ENCODE data around the gene GPI.
A peak's percentile ranks its signal among the peaks of the same experiment; 100 is the strongest.
"Not testable (repeated sequence)": the region's sequence is repeated elsewhere in the genome, so short reads cannot be mapped to it uniquely, and the experiment has no call there.

The GPI gene

GRCh38 chr19:34393629-34394028 lies 28.6 kb downstream of the GPI start:
- FAIRE-seq (no peak), DNase-seq (ENCODE audit: extremely low spot score, insufficient read length, low read depth) (no peak)

- DNase-seq (ENCODE audit: extremely low spot score, insufficient read length, low read depth) (no peak), FAIRE-seq (no peak)
These were observed 32.9 kb downstream of the GPI start for GRCh38 chr19:34397853-34398252.

DNA sequence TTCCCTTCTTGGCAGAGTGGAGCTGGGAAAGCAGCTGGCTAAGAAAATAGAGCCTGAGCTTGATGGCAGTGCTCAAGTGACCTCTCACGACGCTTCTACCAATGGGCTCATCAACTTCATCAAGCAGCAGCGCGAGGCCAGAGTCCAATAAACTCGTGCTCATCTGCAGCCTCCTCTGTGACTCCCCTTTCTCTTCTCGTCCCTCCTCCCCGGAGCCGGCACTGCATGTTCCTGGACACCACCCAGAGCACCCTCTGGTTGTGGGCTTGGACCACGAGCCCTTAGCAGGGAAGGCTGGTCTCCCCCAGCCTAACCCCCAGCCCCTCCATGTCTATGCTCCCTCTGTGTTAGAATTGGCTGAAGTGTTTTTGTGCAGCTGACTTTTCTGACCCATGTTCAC lies 34.9 kb downstream of the GPI start:
- no peak for DNase-seq (ENCODE audit: extremely low spot score, insufficient read length, low read depth)
- FAIRE-seq, result no peak

DNA sequence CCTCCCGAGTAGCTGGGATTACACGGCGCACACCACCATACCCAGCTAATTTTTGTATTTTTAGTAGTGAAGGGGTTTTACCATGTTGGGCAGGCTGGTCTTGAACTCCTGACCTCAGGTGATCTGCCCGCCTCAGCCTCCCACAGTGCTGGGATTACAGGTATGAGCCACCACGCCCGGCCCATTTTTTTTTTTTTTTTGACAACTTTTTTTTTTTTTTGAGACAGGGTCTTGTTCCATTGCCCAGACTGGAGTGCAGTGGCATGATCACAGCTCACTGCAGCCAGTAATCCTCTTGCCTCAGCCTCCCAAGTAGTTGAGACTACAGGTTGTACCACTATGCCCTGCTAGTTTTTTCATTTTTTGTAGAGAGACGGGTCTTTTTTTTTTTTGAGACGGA lies 35.8 kb downstream of the GPI start:
- not testable (repeated sequence) for DNase-seq (ENCODE audit: extremely low spot score, insufficient read length, low read depth); FAIRE-seq

GRCh38 chr19:34402074-34402600 lies 37.1 kb downstream of the GPI start:
- DNase-seq (ENCODE audit: extremely low spot score, insufficient read length, low read depth) (no peak), FAIRE-seq (no peak)

GRCh38 chr19:34403784-34404108 lies 38.8 kb downstream of the GPI start:
- DNase-seq (ENCODE audit: extremely low spot score, insufficient read length, low read depth), result no peak
- FAIRE-seq, result no peak

DNA sequence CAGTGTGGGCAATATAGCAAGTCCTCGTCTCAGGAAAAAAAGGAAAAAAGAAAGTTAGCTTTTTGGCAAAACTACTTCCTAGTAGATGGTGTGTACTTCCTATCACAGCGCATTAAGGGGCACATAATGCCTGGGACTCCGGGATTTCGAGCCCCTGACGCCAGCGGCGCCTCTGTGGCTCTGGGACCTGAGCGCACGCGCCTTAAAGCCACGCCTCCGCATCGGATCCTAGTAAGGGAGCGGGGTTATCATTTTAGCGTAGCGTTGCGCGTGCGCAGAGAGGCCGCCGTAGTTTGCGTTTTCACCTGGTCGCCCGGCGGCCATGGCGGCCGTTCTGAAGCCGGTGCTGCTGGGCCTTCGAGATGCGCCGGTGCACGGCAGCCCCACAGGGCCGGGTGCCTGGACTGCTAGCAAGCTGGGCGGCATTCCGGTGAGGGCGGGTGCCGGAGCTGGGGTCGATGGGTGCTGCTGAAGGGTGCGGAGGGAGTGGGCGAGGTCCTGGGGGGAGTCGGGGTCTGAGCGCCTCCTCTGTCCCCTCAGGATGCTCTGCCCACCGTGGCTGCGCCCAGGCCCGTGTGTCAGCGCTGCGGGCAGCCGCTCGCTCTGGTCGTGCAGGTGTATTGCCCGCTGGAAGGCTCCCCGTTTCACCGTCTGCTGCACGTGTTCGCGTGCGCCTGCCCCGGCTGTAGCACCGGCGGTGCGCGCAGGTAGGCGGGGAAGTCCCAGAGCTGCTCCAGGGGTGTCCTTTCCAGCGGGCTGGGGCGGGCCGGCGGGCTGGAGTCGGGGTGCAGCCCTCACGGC lies 39.3 kb downstream of the GPI start, which contains the start of gene PDCD2L:
Gene PDCD2L (plus strand): TSS at position 291 of the 801 bp plus-strand sequence. CDS start 32 bp downstream, at position 323.
- DNase-seq (ENCODE audit: extremely low spot score, insufficient read length, low read depth) (peak; percentile 91), FAIRE-seq (peak; percentile 95)

DNA sequence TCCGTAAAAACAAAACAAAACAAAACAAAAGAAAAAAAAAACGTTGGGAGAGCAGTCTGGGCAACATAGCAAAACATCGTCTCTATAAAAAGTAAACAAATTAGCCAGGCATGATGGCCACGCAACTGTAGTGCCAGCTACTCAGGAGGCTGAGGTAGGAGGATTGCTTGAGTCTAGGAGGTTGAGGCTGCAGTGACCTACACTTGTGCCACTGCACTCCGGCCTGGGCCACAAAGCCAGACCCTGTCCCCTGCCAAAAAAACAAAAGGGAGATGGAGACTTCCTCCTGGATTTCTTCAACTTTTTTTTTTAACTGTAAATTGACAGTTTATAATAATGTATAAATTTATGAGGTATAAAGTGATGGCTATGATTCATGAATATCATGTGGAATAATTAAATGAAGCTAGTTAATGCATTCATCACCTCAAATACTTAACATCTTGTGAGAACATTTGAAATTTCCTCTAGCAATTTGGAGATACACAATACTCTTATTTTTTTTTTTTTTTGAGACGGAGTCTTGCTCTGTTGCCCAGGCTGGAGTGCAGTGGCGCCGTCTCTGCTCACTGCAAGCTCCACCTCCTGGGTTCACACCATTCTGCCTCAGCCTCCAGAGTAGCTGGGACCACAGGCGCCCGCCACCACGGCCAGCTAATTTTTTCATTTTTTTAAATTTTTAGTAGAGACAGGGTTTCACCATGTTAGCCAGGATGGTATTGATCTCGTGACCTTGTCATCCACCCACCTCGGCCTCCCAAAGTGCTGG lies 41.1 kb downstream of the GPI start:
- DNase-seq (ENCODE audit: extremely low spot score, insufficient read length, low read depth), result no peak
- FAIRE-seq, result no peak

DNA sequence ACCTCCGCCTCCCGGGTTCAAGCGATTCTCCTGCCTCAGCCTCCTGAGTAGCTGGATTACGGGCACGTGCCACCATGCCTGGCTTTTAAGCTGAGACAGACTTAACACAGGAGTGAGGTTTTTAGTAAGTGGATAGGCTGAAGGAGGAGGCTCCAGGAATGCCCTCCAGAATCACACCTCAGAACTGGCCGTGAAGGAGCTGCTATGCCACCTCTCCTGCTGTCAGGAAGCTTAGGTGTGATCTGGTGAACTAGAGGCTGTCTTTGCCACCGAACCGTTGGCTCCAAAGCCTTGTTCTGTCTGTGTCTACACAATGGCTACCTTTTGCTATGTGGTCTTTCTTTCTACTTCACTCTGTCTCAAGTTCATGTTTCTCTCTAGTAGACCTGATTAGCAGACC lies 43.4 kb downstream of the GPI start:
- no peak for DNase-seq (ENCODE audit: extremely low spot score, insufficient read length, low read depth)
- no peak for FAIRE-seq

- DNase-seq (ENCODE audit: extremely low spot score, insufficient read length, low read depth), result no peak
These were observed 44.5 kb downstream of the GPI start for GRCh38 chr19:34409189-34410164.

GRCh38 chr19:34411216-34411615 lies 46.2 kb downstream of the GPI start:
- FAIRE-seq (no peak), DNase-seq (ENCODE audit: extremely low spot score, insufficient read length, low read depth) (no peak)

More at GRCh38 chr19:34409189-34410164, 44.5 kb downstream of the GPI start:
- FAIRE-seq, result peak; percentile 67

DNA sequence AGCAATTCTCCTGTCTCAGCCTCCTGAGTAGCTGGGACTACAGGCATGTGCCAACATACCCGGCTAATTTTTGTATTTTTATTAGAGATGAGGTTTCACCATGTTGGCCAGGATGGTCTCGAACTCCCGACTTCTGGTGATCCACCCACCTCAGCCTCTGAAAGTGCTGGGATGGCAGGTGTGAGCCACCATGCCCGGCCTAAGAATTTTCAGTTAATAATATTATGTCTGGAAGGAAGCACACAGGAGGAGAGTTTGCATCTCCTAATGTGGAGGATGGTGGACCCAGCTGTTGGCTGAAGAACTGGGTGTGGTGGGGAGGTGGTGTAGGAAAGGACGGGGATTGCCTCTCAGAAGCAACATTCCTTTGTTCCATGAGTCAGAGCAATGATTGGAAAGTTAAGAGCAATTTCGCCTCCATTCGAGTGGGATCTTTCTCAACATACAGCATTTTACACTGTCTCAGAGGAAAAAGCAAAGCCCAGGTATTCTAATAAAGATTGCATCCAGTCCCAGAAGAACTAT lies 51.1 kb downstream of the GPI start:
- DNase-seq (ENCODE audit: extremely low spot score, insufficient read length, low read depth) (no peak), FAIRE-seq (no peak)

GRCh38 chr19:34418300-34418699 lies 53.3 kb downstream of the GPI start:
- no peak for FAIRE-seq
- no peak for DNase-seq (ENCODE audit: extremely low spot score, insufficient read length, low read depth)

DNA sequence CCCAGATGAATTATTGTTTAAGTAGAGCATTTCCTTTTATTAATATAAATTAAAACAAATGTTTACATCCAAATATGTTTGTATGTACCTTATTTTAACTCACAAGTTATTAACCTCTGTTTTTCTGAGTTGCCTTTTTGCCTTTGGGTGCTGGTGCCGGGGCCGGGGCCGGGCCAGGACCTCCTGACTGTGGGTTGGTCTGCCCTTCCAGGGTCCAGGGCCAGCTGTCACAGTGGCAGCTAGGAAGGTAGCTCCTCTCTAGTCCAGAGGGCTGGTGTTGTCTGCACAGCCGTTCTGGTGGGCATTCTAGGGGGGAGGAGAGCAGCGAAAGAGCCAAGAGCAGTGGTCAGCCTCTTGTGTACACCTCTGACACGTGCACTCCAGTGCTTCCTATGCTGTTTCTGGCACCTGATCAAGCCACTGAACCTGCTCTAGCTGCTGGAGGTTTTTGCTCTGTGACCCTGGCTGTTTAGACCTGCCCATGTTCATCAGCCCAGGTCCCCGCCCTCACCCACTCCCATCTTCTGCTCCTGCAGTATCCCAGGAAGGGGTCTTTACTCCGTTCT lies 61.2 kb downstream of the GPI start:
- DNase-seq (ENCODE audit: extremely low spot score, insufficient read length, low read depth) (no peak), FAIRE-seq (no peak)

GRCh38 chr19:34428549-34429285 lies 63.7 kb downstream of the GPI start:
- FAIRE-seq, result no peak
- no peak for DNase-seq (ENCODE audit: extremely low spot score, insufficient read length, low read depth)

DNA sequence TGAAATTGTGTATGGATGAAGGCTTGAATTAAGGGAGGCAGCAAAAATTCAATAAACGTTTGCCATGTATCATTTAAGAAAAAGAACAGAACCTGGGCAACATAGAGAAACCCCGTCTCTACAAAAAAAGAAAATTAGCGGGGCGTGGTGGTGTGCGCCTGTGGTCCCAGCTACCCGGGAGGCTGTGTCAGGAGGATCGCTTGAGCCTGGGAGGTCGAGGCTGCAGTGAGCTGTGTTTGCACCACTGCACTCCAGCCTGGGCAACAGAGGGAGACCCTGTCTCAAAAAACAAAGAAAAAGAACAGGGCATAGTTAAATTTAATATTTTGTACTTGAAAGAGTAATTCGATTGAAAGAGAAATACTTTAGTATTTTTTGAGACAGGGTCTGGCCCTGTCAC lies 64.6 kb downstream of the GPI start:
- DNase-seq (ENCODE audit: extremely low spot score, insufficient read length, low read depth), result no peak
- no peak for FAIRE-seq

- DNase-seq (ENCODE audit: extremely low spot score, insufficient read length, low read depth) (peak; percentile 36), FAIRE-seq (peak; percentile 88)
These were observed 66.0 kb downstream of the GPI start for GRCh38 chr19:34430738-34431625.
